Fibroblast of pulmonary artery (primary cell): ENCODE measurements around the gene BNC2.
A peak's percentile ranks its signal among the peaks of the same experiment; 100 is the strongest.

Experiments used
- DNase-seq: peaks from one replicate; pipeline ENCODE4 v3.0.0-alpha.2; 2010; ENCODE audit warnings: low read depth
- H3K4me3 ChIP-seq: replicated peaks from 2 replicates; pipeline ENCODE4 v1.5.1; 2011; ENCODE audit warnings: low read depth, mild to moderate bottlenecking, control low read depth, low read length, moderate library complexity
- TF ChIP-seq, protein P1 (sequence below): IDR thresholded peaks from 2 replicates; pipeline ENCODE4 v1.5.1; 2011; ENCODE audit warnings: mild to moderate bottlenecking, control low read depth, low read length, inconsistent platforms; ENCODE audit errors: missing control alignments

The BNC2 gene

GRCh38 chr9:16615451-16615850 lies 255.0 kb downstream of the BNC2 start:
- DNase-seq = no peak
- H3K4me3 ChIP-seq = no peak overlapping the region
- TF ChIP-seq, protein P1, sequence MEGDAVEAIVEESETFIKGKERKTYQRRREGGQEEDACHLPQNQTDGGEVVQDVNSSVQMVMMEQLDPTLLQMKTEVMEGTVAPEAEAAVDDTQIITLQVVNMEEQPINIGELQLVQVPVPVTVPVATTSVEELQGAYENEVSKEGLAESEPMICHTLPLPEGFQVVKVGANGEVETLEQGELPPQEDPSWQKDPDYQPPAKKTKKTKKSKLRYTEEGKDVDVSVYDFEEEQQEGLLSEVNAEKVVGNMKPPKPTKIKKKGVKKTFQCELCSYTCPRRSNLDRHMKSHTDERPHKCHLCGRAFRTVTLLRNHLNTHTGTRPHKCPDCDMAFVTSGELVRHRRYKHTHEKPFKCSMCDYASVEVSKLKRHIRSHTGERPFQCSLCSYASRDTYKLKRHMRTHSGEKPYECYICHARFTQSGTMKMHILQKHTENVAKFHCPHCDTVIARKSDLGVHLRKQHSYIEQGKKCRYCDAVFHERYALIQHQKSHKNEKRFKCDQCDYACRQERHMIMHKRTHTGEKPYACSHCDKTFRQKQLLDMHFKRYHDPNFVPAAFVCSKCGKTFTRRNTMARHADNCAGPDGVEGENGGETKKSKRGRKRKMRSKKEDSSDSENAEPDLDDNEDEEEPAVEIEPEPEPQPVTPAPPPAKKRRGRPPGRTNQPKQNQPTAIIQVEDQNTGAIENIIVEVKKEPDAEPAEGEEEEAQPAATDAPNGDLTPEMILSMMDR = no peak

GRCh38 chr9:16613605-16614004 lies 256.9 kb downstream of the BNC2 start:
- TF ChIP-seq, protein P1 = no peak

GRCh38 chr9:16613051-16613450 lies 257.4 kb downstream of the BNC2 start:
- no peak overlapping the region for H3K4me3 ChIP-seq
- TF ChIP-seq, protein P1 = no peak
- no peak for DNase-seq

More at GRCh38 chr9:16613605-16614004, 256.9 kb downstream of the BNC2 start:
- H3K4me3 ChIP-seq = no peak overlapping the region
- DNase-seq = no peak

- no peak overlapping the region for H3K4me3 ChIP-seq
- TF ChIP-seq, protein P1 = no peak
- no peak for DNase-seq
Observed at GRCh38 chr9:16612627-16613026, 257.8 kb downstream of the BNC2 start.

DNA sequence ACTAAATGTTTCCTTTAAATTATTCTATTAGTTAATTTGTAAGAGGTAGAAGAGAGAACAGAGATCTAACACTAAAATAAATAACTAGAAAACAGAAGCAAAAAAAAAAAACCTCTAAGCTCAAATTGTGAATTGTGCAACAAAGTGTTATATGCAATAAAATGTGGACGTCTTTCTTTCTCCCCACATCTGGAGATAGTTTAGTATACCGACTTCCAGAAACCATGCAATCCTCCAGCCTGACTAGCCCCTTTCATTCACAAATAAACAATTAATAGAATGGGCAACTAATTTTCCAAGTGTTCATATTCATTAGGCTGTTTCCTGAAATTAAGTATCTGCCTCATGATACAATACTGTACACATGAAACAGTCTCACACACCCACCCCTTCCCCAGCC lies 258.5 kb downstream of the BNC2 start:
- TF ChIP-seq, protein P1 = no peak
- H3K4me3 ChIP-seq = no peak overlapping the region

DNA sequence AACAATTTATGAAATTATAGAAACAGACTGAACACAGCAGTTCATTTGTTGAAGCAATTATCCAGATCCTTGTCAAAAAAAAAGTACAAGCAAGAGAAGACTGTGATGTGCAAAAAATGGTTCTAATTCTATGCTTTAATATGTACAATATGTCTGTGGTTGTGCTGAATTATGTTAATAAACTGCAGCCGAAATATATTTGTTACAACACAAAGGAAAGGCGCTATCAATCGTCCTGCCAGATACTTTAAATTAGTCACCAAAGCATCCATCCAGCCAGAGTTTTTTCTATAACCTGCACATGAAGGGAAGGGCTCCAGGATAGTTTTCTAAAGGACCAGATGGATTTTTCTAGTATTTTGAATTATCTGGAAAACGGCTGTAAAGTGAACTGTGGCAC lies 259.5 kb downstream of the BNC2 start:
- H3K4me3 ChIP-seq = no peak overlapping the region
- peak; percentile 24 for DNase-seq
- TF ChIP-seq, protein P1 = no peak

More for the DNA sequence above, 258.5 kb downstream of the BNC2 start:
- DNase-seq = no peak

DNA sequence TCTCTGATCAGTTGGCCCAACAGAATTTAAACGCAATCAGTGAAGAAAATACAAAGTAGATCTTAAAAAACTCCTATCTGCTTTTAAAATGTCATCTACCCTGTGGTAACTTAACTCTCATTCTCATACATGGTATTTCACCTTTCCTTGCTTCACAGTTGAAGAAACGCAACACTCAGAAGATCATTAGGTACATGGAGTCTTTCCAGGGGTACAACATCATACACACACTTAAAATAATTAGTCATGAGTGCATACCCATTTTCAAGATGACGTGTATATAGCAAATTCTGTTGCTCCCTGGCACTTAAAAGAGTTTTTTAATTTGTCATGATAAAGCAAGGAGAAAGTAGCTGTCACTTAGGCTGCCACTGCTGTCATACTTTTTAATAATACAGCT lies 259.9 kb downstream of the BNC2 start:
- DNase-seq = no peak
- no peak overlapping the region for H3K4me3 ChIP-seq
- TF ChIP-seq, protein P1 = no peak
